Brain microvascular endothelial cell (primary cell): ENCODE results near the gene CSAD.
"Not testable (repeated sequence)": the region's sequence is repeated elsewhere in the genome, so short reads cannot be mapped to it uniquely, and the experiment has no call there.

Experiments
- DNase-seq: peaks from one replicate; pipeline ENCODE4 v3.0.0-alpha.2; 2020
- H3K27ac ChIP-seq: fragments of 250-450 bp; sonication (Bioruptor Pico); 2 replicates; pipeline ENCODE4 v1.5.1; 2020; ENCODE audit warnings: mild to moderate bottlenecking, moderate library complexity
- H3K27me3 ChIP-seq: fragments of 250-450 bp; sonication (Bioruptor Pico); replicated peaks from 2 replicates; pipeline ENCODE4 v1.5.1; 2020; ENCODE audit warnings: mild to moderate bottlenecking
- H3K36me3 ChIP-seq: fragments of 250-450 bp; sonication (Bioruptor Pico); replicated peaks from 2 replicates; pipeline ENCODE4 v1.5.1; 2020; ENCODE audit warnings: mild to moderate bottlenecking
- H3K4me3 ChIP-seq: 2 replicates; pipeline ENCODE4 v1.5.1; 2011; ENCODE audit warnings: low read depth, mild to moderate bottlenecking, control low read depth, low read length, moderate library complexity
- in situ Hi-C: cut with HindIII; loops from 2 replicates; pipeline ENCODE4 v1.10.0; 2017; ENCODE audit warnings: low sequenced_read_pairs, low pct_ligation_motif_present
- TF ChIP-seq, protein P1 (sequence below): IDR thresholded peaks from 2 replicates; pipeline ENCODE4 v1.5.1; 2011; ENCODE audit warnings: low read depth, mild to moderate bottlenecking, moderate library complexity, low read length, control low read depth, inconsistent platforms; ENCODE audit errors: missing control alignments

The CSAD gene

DNA sequence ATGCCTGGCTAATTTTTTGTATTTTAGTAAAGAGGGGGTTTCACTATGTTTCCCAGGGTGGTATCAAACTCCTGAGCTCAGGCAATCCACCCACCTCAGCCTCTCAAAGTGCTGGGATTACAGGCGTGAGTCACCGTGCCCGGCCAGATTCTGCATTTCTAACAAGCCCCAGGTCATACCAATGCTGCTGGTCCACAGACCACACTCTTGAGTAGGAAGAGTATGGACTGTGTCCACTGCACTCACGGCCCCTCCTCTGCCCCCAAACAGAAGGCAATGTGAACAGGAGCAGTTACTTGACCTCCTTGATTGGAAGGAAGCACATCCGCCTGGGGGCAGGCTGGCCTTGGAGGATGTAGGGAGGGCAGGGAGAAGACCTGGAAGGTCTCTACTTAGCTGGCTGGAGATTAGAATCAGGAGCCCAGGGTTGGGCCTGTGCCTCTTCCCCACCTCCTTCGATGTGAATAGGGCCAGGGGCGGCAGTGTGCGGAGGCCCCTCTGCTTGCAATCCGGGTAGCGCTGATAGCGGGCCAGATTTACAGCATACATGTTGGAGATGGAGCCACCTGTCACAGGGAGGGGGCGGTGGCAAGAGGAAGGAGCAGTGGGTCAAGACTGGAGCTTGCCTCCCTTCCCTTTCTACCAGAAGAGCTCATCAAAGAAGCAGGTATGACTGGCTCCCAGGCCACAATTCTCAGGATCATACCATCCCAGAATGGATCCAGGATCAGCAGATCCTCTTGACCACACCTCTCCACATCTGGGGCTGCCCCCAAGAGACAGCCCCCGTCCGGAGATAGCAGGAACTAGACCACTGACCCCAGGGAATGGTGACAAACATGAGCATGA, 9.6 kb downstream of the CSAD start:
- Histone ChIP-seq H3K4me3 (no peak overlapping the region), H3K27me3 (no peaks in the 10 kb centered on the region), H3K36me3 (peaks cover 4% of the 10 kb centered on the region), H3K27ac (no peak overlapping the region)
- DNase-seq: no peak
- TF ChIP-seq, protein P1, sequence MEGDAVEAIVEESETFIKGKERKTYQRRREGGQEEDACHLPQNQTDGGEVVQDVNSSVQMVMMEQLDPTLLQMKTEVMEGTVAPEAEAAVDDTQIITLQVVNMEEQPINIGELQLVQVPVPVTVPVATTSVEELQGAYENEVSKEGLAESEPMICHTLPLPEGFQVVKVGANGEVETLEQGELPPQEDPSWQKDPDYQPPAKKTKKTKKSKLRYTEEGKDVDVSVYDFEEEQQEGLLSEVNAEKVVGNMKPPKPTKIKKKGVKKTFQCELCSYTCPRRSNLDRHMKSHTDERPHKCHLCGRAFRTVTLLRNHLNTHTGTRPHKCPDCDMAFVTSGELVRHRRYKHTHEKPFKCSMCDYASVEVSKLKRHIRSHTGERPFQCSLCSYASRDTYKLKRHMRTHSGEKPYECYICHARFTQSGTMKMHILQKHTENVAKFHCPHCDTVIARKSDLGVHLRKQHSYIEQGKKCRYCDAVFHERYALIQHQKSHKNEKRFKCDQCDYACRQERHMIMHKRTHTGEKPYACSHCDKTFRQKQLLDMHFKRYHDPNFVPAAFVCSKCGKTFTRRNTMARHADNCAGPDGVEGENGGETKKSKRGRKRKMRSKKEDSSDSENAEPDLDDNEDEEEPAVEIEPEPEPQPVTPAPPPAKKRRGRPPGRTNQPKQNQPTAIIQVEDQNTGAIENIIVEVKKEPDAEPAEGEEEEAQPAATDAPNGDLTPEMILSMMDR: no peak
- in situ Hi-C loops: no loop called here

DNA sequence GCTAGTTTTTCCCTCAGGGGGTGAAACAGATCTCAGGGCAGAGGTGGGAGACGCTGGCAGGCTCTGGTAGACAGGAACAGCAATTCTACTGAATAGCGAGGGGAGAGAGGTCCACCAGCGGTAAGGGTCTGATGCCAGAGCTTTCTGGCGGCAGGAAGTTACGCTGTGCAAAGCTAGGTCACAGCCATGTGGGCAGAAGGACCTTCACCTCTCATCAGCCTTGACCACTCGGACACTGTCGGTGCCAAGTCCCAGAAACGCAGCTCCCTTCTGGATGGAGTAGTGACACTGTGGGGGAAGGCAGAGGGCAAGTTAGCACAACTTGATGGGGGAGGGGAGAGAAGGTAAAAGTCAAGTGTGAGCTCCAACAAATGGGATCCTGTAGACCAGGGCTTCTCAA, 10.5 kb downstream of the CSAD start:
- no peak overlapping the region for H3K4me3 ChIP-seq
- TF ChIP-seq, protein P1: no peak
- peaks cover 4% of the 10 kb centered on the region for H3K36me3 ChIP-seq
- in situ Hi-C loops: no loop called here
- H3K27ac ChIP-seq: no peak overlapping the region
- DNase-seq: no peak
- H3K27me3 ChIP-seq: no peaks in the 10 kb centered on the region

DNA sequence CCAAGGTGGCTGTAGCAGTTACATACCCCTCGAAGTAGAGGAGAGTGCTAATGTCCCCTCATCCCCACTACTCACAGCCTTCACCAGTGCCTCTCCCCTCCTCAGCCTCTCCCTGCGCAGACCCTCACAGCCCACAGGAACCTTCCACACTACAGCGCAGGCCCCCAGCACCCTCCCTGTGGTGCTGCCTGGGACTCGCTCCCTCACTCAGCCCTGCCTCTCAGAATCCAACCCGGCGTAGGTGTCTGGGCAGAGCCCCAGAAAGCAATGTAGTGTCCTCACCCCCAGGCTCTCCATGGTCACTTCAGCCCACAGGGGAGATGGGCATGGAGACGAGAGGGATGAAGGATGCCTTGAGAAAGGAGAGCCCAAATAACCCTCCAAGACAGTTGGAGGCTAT, 11.1 kb downstream of the CSAD start:
- Histone ChIP-seq H3K36me3 (peaks cover 4% of the 10 kb centered on the region), H3K4me3 (no peak overlapping the region), H3K27ac (no peak overlapping the region), H3K27me3 (no peaks in the 10 kb centered on the region)
- in situ Hi-C loops: no loop called here
- TF ChIP-seq, protein P1: no peak
- DNase-seq: no peak

DNA sequence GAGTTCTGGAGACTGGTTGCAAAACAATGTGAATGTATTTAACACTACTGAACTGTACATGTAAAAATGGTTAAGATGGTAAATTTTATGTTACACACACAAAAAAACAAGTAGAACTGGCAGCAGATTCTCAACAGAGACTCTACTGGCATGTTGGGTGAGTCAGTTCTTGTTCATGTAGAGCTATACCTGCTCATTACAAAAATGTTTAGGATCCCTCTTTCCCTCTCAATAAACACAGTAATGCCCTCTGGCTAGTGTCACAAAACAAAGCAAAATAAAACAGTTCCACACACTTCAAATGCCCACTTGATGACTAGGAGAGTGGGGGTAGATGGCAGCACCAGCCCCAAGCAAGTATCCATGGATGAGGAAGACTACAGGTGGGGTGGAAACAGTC, 13.9 kb downstream of the CSAD start:
- TF ChIP-seq, protein P1: no peak
- no peak overlapping the region for H3K27ac ChIP-seq
- no peak for DNase-seq
- H3K4me3 ChIP-seq: no peak overlapping the region
- no peaks in the 10 kb centered on the region for H3K27me3 ChIP-seq
- H3K36me3 ChIP-seq: peaks cover 4% of the 10 kb centered on the region
- in situ Hi-C loops: no loop called here

DNA sequence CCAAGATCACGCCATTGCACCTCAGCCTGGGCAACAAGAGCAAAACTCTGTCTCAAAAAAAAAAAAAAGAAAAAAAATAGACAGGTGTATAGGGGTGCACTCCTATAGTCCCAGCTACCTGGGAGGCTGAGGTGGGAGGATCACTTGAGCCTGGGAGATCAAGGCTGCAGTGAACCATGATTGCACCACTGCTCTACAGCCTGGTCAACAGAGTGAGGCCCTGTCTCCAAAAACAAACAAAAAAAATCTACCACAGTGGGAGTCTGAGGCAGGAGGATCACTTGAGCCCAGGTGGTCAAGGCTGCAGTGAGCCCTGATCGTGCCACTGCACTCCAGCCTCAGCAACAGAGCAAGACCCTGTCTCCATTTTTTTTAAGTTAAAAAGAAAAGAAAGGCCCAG, 17.7 kb downstream of the CSAD start:
- H3K27me3 ChIP-seq, DNase-seq, H3K36me3 ChIP-seq, H3K4me3 ChIP-seq, H3K27ac ChIP-seq, in situ Hi-C loops: not testable (repeated sequence)

DNA sequence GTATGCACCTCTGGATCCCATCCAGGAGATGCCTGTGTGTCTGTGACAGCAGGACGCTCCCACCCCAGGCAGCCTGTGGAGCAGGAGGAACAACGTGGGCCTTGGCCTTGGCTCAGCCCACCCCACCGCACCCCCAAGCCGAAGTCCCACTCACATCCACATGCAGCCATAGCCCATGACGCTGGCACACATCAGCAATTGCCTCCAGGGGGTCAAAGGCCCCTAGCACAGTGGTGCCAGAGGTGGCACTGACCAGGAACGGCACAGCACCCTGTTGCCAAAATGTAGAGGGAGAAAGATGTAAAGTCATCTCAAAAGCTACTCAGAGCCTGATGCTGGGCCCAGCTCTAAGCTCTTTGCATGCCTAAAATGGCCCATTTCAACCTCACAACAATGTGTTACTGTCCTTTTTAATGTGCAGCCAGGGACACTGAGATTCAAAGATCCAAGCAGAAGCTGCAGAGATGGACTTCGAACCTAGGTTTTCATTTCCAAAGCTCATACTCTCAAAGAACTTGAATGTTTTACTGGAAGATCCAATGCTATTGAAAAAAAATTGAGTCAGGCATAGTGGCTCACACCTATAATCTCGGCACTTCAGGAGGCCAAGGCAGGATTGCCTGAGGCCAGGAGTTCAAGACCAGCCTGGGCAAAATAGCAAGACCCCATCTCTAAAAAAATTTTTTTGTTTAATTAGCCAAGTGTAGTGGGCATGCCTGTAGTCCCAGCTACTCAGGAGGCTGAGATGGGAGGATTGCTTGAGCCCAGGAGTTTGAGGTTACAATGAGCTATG, 19.4 kb downstream of the CSAD start:
- no peak for DNase-seq
- H3K27me3 ChIP-seq: no peaks in the 10 kb centered on the region
- TF ChIP-seq, protein P1: no peak
- H3K27ac ChIP-seq: no peak overlapping the region
- H3K4me3 ChIP-seq: no peak overlapping the region
- H3K36me3 ChIP-seq: no peaks in the 10 kb centered on the region
- in situ Hi-C loops: no loop called here
